Activated B cell treated with CpG ODN at 0.5 μM for 24 hours (primary cell): Measurements from ENCODE around the gene GRIK1. TPM values are rescaled to one million over a fixed set of nuclear protein-coding genes. Genes with fewer than 3 reads are reported as not detected.

Source experiments
- ATAC-seq: fragments of 200-7000 bp; cut with Tn5 transposase; one replicate; pipeline ENCODE4 v1.10.0; 2021; ENCODE audit warnings: low read depth, mild to moderate bottlenecking, moderate library complexity
- CTCF ChIA-PET: fragments of 350-600 bp; sonication (Branson Sonifier 250); formaldehyde crosslinking; loops from one replicate; lab custom pipeline; 2021; ENCODE audit warnings: antibody characterized with exemption; lab: Charles Lee
- POLR2A ChIA-PET: fragments of 350-600 bp; sonication (Branson Sonifier 250); formaldehyde crosslinking; loops from one replicate; lab custom pipeline; 2021; ENCODE audit warnings: antibody characterized with exemption; lab: Charles Lee
- DNase-seq: peaks from one replicate; pipeline ENCODE4 v3.0.0; 2022
- H3K27ac Mint-ChIP-seq: one replicate; pipeline ENCODE4 v1.8.0; 2020; ENCODE audit warnings: mixed read lengths
- H3K27me3 Mint-ChIP-seq: one replicate; pipeline ENCODE4 v1.8.0; 2021; ENCODE audit warnings: mixed read lengths
- H3K36me3 Mint-ChIP-seq: one replicate; pipeline ENCODE4 v1.8.0; 2021; ENCODE audit warnings: low read depth, mixed read lengths
- H3K4me1 Mint-ChIP-seq: one replicate; pipeline ENCODE4 v1.8.0; 2021; ENCODE audit warnings: mixed read lengths
- H3K4me3 Mint-ChIP-seq: one replicate; pipeline ENCODE4 v1.8.0; 2020; ENCODE audit warnings: mild to moderate bottlenecking, mixed read lengths
- H3K9me3 Mint-ChIP-seq: one replicate; pipeline ENCODE4 v1.8.0; 2020; ENCODE audit warnings: mixed read lengths
- intact Hi-C: fragments of 100-400 bp; cut with micrococcal nuclease; formaldehyde crosslinking; loops from one replicate; pipeline ENCODE4 v1.15.1; 2024
- total RNA-seq: library from RNA; stranded (reverse); gene quantifications from 2 replicates; pipeline ENCODE4 v1.2.3, GENCODE V29; 2022
- TF ChIP-seq, protein P1 (sequence below): fragments of 200-600 bp; IDR thresholded peaks from one replicate; pipeline ENCODE4 v1.8.0; 2022; ENCODE audit warnings: antibody characterized with exemption, mild to moderate bottlenecking

Gene GRIK1
- total RNA-seq, 1 donor from 2014 or later, result not detected

DNA sequence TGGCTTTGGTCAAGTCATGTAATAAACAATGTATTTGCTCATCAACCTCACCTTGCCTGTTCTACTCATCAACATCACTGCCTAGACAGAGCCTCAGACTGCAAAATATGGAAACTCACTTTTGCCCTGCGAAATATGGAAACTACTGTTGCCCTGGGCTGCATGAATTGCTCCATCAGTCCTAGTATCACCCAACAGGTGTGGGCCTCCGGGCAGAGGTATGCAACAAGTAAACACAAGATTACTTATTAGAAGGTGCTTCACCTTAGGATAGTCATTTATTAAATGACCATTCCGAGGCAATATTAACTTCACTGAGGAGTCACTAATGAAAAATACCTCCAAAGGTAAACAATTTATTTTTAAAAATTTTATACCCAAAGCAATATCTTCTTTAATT, 354.3 kb downstream of the GRIK1 start:
- no peak for DNase-seq
- no peak overlapping the region for H3K27ac Mint-ChIP-seq
- H3K9me3 Mint-ChIP-seq, result no peaks in the 10 kb centered on the region
- POLR2A ChIA-PET, result no interaction called here
- no peaks in the 10 kb centered on the region for H3K4me1 Mint-ChIP-seq
- H3K27me3 Mint-ChIP-seq, result peaks cover 3% of the 10 kb centered on the region
- TF ChIP-seq, protein P1, sequence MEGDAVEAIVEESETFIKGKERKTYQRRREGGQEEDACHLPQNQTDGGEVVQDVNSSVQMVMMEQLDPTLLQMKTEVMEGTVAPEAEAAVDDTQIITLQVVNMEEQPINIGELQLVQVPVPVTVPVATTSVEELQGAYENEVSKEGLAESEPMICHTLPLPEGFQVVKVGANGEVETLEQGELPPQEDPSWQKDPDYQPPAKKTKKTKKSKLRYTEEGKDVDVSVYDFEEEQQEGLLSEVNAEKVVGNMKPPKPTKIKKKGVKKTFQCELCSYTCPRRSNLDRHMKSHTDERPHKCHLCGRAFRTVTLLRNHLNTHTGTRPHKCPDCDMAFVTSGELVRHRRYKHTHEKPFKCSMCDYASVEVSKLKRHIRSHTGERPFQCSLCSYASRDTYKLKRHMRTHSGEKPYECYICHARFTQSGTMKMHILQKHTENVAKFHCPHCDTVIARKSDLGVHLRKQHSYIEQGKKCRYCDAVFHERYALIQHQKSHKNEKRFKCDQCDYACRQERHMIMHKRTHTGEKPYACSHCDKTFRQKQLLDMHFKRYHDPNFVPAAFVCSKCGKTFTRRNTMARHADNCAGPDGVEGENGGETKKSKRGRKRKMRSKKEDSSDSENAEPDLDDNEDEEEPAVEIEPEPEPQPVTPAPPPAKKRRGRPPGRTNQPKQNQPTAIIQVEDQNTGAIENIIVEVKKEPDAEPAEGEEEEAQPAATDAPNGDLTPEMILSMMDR, result no peak
- intact Hi-C loops, result no loop called here
- H3K36me3 Mint-ChIP-seq, result no peaks in the 10 kb centered on the region
- ATAC-seq, result no peak
- CTCF ChIA-PET, result no interaction called here
- H3K4me3 Mint-ChIP-seq, result no peak overlapping the region

DNA sequence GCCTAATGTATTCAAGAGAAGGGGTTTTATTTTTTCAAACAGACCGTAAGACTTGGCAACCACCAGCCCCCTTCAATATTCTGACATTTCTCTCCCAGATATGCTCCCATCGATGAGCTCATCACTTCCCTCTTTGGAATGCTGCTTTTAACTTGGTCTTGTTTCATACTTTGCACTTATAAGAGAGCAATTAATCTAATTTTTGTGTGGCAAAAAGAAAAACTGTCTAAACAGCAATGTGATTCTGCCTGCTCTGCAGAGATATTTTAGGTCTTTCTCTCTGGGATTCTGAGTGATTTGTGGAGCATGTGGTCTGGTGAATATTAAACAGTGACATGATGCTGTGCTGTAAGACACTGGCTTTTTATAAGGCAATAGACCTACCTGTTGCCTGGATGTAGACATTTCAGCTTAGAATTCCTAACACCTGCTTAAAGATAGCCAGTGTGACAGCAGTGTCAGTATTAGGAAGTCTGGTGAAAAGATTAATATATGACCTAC, 356.3 kb downstream of the GRIK1 start:
- ATAC-seq (no peak), DNase-seq (no peak)
- Mint-ChIP-seq H3K36me3 (no peaks in the 10 kb centered on the region), H3K4me3 (no peak overlapping the region), H3K9me3 (no peaks in the 10 kb centered on the region), H3K27ac (no peak overlapping the region), H3K4me1 (no peaks in the 10 kb centered on the region), H3K27me3 (no peaks in the 10 kb centered on the region)
- intact Hi-C loops, result no loop called here
- ChIA-PET POLR2A (no interaction called here), CTCF (no interaction called here)
- TF ChIP-seq, protein P1, result no peak

DNA sequence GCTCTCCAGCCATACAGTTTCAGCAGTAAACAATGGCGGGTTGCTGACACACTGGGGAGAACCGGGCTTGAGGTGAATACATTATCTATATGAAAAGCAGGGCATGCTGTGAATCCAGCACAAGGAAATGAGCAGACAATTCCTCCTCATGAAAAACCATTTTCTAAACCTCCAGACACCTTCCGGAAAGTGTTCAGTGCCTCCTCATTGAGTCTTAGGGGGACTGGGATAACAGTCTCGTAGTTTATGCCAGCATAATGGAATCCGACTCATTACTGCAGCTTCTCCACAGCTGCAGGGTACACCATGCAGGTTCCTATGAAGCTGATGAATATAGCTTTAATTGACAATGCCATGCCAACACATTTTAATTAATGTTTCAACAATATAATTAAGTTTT, 356.9 kb downstream of the GRIK1 start:
- Mint-ChIP-seq H3K27me3 (no peaks in the 10 kb centered on the region), H3K36me3 (no peaks in the 10 kb centered on the region), H3K4me1 (no peaks in the 10 kb centered on the region), H3K4me3 (no peak overlapping the region), H3K27ac (no peak overlapping the region), H3K9me3 (no peaks in the 10 kb centered on the region)
- TF ChIP-seq, protein P1, result no peak
- ATAC-seq (no peak), DNase-seq (no peak)
- intact Hi-C loops, result no loop called here
- ChIA-PET CTCF (no interaction called here), POLR2A (no interaction called here)

DNA sequence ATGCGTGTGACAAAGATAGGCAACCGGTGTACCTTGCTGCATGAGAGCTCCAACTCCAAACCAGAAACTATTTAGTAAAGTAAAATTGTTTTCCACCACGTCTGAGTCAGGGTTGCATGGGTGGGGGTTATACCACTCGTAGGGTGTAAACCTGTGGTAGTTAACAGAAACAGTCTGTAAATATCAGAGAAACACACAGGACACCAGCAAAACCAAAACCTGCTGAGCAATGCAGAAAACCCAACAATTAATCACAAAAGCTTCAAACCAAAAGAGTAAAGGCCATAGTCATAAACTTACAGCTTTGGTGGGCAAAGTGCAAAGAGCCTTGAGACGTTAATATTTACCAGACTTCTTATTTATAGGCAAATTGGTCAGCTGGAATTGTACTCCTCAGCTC, 358.4 kb downstream of the GRIK1 start:
- Mint-ChIP-seq H3K9me3 (no peaks in the 10 kb centered on the region), H3K27me3 (no peaks in the 10 kb centered on the region), H3K4me3 (no peak overlapping the region), H3K27ac (no peak overlapping the region), H3K4me1 (no peaks in the 10 kb centered on the region), H3K36me3 (no peaks in the 10 kb centered on the region)
- ATAC-seq, result no peak
- ChIA-PET POLR2A (no interaction called here), CTCF (no interaction called here)
- TF ChIP-seq, protein P1, result no peak
- no peak for DNase-seq
- intact Hi-C loops, result no loop called here

DNA sequence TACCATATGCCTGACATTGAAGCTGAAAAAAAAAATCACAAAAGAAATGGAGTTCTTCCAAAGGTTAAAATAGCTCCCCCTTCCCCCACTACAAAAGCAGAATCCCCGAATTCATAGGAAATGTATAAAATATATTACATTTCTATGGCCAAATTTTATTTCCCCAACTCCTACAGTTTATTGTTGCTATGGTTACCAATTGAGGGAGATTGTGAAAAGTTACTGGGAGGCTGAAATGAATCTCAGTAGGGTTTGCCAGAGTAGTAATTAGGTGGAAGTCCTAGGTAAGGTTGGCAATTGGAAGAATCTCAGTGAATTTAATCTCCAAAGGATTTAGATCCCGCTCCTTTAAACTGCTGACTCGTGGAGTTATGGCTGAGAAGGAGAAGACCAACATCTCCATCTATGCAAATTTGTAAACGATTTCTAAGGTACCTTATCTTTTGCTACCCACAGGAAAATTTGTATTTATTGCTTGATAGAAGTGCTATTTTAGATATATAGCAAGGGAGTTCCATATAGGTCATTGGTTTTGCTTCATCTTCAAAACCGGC, 359.0 kb downstream of the GRIK1 start:
- ChIA-PET POLR2A (no interaction called here), CTCF (no interaction called here)
- no peaks in the 10 kb centered on the region for H3K9me3 Mint-ChIP-seq
- H3K27me3 Mint-ChIP-seq, result no peaks in the 10 kb centered on the region
- H3K36me3 Mint-ChIP-seq, result no peaks in the 10 kb centered on the region
- DNase-seq (no peak), ATAC-seq (no peak)
- no peaks in the 10 kb centered on the region for H3K4me1 Mint-ChIP-seq
- H3K27ac Mint-ChIP-seq, result no peak overlapping the region
- TF ChIP-seq, protein P1, result no peak
- intact Hi-C loops, result no loop called here
- H3K4me3 Mint-ChIP-seq, result no peak overlapping the region
